SU-DHL-6 (cell line): ENCODE measurements around the gene SLC22A25.

ENCODE experiments used
- CTCF ChIP-seq: fragments of 200-600 bp; sonication (generic); IDR thresholded peaks from one replicate; pipeline ENCODE4 v1.5.1; 2017; ENCODE audit warnings: antibody characterized with exemption, mild to moderate bottlenecking, low read length, moderate library complexity; ENCODE audit not compliant: insufficient read depth, poor library complexity, severe bottlenecking
- EZH2phosphoT487 ChIP-seq: fragments of 200-600 bp; sonication (generic), shearing (Covaris generic); conservative IDR thresholded peaks from 2 replicates; pipeline ENCODE4 v1.6.1; 2018; ENCODE audit warnings: mild to moderate bottlenecking, antibody characterized with exemption, low read length, moderate library complexity, mixed read lengths

GRCh38 chr11:63248966-63249365 is 5.6 kb upstream of the SLC22A25 start:
- TF ChIP-seq CTCF (no peak), EZH2phosphoT487 (no peak)
